GM21367 (cell line): ENCODE results near the gene HSD17B13.
"Not testable (repeated sequence)": the region's sequence is repeated elsewhere in the genome, so short reads cannot be mapped to it uniquely, and the experiment has no call there.

ENCODE experiments used
- ATAC-seq: cut with Tn5 transposase; IDR thresholded peaks from one replicate; pipeline ENCODE4 v1.9.1; 2021; ENCODE audit not compliant: unreplicated experiment

The HSD17B13 gene

DNA sequence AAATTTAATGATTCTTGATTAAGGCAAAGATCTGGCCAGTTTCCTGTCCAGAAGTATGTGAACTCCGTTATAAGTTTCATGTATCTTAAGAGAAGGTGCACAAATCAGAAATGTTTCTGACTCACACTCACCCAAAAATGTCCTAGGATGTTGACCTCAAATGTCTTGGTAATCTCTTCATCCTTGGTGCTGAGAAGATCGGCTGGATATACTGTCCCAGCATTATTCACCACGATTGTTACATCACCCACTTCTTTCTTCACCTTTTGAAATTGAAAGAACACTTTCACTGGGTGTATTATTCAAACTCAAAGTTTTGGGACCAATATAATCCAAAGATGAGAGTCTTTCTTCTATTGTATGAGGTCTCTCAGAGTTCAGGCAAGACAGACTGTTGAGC is 5.7 kb downstream of the HSD17B13 start:
- ATAC-seq = no peak

GRCh38 chr4:87315000-87315399 is 7.7 kb downstream of the HSD17B13 start:
- not testable (repeated sequence) for ATAC-seq

GRCh38 chr4:87313756-87314155 is 8.9 kb downstream of the HSD17B13 start:
- ATAC-seq = no peak

- ATAC-seq = no peak
Observed at GRCh38 chr4:87311684-87312083, 11.0 kb downstream of the HSD17B13 start.

- no peak for ATAC-seq
Observed at GRCh38 chr4:87310691-87311335, 11.9 kb downstream of the HSD17B13 start.

DNA sequence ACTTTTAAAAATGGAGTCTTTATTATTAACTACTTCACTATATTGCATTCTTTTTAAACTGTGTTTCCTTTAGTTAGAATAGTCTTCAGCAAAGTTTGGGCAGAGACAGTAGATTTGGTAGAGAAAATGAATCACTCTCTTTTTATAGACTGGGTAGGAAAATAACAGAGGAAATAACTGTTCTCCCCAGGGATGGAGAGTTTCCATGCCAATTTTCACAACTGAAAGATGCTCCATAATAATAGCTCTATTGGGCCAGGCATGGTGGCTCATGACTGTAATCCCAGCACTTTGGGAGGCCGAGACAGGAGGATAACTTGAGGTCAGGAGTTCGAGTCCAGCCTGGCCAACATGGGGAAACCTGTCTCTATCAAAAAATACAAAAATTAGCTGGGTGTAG is 13.1 kb downstream of the HSD17B13 start:
- no peak for ATAC-seq

DNA sequence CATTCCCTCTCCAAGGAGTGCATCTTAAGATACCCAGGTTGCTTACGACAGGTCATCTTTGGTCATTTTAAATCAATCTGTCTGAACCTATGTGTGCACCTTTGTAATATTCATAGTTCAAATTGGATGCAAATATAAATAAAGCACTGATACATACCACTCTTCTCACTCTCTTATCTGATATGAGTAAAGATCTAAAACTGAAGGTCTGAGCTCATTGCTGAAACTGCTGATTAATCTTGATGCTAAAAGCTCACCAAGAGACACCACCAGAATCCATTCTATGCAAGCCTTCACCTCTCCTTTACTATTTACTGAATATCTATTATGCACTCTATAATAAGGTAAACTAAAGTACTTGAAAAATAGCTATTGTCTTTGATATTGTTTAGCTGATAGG is 16.6 kb downstream of the HSD17B13 start:
- ATAC-seq = no peak

DNA sequence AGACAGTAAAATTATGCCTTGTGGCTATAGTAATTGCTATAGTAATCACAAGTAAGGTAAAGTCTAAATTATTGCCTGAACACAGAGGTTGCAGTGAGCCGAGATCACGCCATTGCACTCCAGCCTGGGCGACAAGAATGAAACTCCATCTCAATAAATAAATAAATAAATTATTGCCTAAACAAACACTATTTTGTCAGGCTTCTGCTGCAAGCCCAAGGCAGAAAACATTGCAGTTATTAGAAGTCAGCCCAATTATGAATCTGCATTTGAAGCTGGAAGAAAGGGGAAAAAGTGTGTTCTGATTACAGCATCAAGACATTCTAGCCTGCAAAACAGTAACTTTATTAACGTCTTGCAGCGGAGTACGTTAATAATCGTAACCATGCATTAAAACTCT is 17.1 kb downstream of the HSD17B13 start:
- no peak for ATAC-seq

GRCh38 chr4:87304745-87305432 is 17.8 kb downstream of the HSD17B13 start:
- ATAC-seq = no peak

GRCh38 chr4:87299898-87300297 is 22.8 kb downstream of the HSD17B13 start:
- no peak for ATAC-seq

DNA sequence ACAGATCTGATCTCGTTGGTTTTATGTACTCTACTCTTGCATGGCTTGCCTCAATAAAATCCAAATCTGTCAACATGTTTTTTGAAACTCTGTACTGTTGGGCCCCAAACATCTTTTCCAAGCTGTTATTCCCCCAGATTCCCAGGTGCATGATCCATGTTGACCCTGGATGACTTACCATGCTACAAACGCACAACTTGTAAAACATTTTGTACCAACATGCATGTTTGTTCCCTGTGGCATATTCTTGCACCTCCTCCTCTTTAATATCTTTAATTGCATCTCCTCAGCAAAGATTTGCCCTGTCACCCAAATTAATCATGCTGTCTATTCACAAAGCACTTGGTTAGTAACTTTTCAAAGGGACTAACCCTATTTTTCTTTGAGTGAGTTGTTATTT is 24.3 kb downstream of the HSD17B13 start:
- ATAC-seq = no peak

GRCh38 chr4:87294911-87295310 is 27.8 kb downstream of the HSD17B13 start:
- not testable (repeated sequence) for ATAC-seq

DNA sequence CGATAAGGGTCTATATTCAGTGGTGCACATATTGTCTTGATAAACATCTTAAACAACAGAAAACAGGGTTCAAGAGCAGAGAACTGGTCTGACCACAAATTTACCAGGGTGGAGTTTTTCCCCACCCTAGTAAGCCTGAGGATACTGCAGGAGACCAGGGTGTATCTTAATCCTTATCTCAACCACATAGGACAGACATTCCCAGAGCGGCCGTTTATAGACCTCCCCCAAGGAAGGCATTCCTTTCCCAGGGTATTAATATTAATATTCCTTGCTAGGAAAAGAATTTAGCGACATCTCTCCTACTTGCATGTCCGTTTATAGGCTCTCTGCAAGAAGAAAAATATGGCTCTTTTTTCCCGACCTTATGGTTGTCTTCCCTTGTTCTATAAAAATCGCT is 28.8 kb downstream of the HSD17B13 start:
- not testable (repeated sequence) for ATAC-seq

GRCh38 chr4:87286970-87287369 is 35.7 kb downstream of the HSD17B13 start:
- no peak for ATAC-seq

DNA sequence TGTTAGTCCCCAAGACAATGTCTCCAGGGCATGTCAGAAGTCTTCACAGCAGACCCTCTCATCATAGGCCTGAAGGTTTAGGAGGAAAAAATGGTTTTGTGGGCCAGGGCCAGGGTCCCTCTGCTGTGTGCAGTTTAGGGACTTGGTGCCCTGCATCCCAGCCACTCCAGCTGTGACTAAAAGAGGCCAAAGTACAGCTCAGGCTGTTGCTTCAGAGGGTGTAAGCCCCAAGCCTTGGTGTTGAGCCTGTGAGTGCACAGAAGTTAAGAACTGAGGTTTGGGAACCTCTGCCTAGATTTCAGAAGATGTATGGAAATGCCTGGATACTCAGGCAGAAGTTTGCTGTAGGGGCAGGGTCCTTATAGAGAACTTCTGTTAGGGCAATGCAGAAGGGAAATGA is 38.4 kb downstream of the HSD17B13 start:
- not testable (repeated sequence) for ATAC-seq

- no peak for ATAC-seq
Observed at GRCh38 chr4:87283151-87283550, 39.5 kb downstream of the HSD17B13 start.

DNA sequence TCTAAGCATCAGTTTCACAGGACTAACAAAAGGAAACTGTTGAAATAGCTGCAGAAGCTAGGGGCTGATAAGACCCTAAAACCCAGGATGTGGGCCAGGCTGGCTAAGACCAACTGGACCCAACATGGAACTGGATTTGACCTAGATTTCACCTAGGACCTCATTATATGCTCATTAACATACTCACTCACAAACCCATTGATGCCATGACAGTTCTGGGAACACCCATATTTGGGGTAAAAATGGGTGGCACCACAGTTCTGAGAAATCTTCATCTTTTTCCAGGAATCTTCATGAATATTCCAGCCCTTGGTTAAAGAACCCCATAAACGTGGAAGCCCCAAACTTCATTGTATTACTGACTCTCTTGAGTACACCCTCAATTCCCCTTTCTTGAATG is 41.1 kb downstream of the HSD17B13 start:
- ATAC-seq = no peak

DNA sequence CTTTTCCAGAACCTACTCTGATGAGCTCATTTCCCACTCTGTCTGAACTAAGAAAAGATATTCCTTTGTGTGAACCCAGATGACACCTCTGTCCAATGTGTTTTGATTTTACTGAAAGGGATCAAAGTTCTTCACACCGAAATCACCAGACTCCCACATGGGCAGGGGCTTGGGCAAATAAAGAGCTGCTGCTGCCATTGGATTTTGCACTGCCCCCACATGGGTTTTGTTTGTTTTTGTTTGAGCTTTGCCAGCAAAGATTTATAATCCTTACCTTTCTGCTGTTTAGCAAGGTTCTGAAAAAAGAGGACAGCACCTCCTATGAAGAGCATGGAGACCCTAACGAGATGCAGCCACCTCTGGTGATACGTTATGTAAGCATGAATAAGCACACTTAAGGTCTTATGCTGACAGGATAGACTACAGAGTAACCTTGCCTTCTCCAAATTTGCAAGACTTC is 44.3 kb downstream of the HSD17B13 start:
- no peak for ATAC-seq

DNA sequence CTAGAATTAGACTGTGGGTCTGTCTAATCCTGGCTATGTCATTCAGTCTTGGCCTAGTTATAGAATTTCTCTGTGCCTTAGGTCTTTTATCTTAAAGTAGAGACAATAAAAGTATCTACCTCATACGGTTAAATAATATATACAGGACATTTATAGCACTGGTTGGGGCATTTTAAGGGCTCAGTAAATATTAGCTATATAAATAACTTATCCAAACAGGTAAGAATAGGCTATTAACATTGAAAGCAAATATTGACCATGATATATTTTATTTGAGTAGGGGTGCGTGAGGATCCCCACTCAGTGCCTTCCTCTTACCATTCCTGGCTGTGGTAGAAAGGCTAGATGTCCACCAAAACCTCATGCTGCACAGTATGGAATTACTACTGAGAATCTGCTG is 47.4 kb downstream of the HSD17B13 start:
- ATAC-seq = no peak

GRCh38 chr4:87274803-87275202 is 47.9 kb downstream of the HSD17B13 start:
- no peak for ATAC-seq

- no peak for ATAC-seq
Observed at GRCh38 chr4:87274327-87274726, 48.4 kb downstream of the HSD17B13 start.

DNA sequence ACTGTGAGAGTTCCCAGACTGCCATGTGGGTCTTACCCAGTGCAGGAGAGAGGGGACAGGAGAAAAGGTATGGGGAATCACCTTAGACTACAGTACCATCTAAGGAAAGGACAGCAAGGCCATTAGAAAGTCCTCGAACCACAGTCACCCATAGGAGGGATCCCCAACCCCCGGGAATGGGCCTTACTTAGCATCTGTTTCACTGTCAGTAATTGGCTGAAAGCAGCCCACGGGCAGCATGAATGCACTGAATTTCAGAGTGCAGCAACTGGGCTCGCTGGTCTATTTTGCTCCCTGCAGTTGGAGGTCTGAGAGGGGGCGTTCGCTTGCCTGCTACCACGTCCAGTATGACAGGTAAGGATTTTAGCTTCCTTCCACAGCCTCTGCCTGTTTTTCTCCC is 51.9 kb downstream of the HSD17B13 start:
- ATAC-seq = no peak

- ATAC-seq = no peak
Observed at GRCh38 chr4:87270144-87270543, 52.5 kb downstream of the HSD17B13 start.
